GM19099 (cell line): Measurements from ENCODE around the gene PANK4.

ENCODE experiments used
- POLR2A ChIP-seq: IDR thresholded peaks from 3 replicates; pipeline ENCODE4 v1.6.1; 2011; ENCODE audit warnings: low read depth; ENCODE audit not compliant: insufficient read length; ENCODE audit errors: extremely low read depth

Gene PANK4

GRCh38 chr1:2512862-2513421 is 13.5 kb downstream of the PANK4 start:
- no peak for TF ChIP-seq POLR2A

GRCh38 chr1:2510366-2511155 is 15.8 kb downstream of the PANK4 start:
- TF ChIP-seq POLR2A: no peak

GRCh38 chr1:2509589-2509988 is 16.8 kb downstream of the PANK4 start:
- TF ChIP-seq POLR2A: no peak

- TF ChIP-seq POLR2A: no peak
Observed at GRCh38 chr1:2508751-2509150, 17.6 kb downstream of the PANK4 start.

DNA sequence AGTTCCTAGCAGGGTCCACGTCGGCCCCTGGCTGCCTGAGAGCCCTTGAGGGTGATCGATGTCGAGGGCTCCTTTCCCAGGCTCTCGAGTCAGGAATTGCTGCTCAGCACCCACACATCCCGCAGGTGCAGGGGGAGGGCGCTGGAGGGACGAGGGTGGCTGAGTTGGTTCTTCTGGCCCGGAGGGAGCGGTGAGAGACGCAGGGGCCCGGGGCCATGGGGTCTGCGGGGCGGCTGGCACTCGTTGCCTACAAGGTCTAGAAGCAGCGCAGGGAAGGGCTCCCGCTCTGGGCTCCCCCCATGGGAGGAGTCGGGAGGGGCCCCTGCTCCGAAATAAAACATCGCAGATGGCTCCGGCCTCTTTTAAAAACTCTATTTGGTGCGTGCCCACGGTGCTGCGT is 18.2 kb downstream of the PANK4 start:
- no peak for TF ChIP-seq POLR2A

GRCh38 chr1:2507744-2508155 is 18.6 kb downstream of the PANK4 start:
- no peak for TF ChIP-seq POLR2A

DNA sequence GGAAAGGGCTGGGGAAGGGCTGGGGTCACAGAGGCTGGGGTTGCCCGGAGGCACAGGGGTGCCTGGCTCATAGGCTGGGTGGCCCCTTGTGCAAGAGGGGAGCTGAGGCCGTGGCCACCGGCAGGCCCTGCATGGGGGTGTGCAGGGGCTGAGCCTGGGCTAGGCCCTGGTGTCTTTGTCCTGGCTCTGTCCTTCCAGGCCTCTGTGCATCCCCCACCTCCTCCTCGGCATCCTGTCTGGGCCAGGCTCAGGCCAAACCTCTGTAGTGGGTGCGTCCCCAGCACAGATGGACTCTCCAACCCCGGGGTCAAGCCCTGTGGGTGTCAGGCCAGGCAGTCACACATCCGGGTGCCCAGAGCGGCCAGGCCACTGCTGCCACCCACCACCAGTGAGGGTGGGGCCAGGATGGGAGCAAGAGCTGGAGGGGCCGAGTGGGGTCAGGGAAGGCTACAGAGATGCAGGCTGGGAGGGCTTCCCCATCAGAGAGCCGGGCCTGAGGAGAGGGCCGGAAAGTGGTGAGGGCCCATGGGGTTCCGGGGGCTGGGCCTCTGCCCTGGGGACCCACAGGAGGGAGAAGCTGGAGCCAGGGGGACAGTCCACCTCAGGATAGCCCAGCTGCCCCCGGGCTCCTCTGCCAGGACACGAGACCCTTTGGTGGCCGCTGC is 19.4 kb downstream of the PANK4 start:
- TF ChIP-seq POLR2A: no peak

DNA sequence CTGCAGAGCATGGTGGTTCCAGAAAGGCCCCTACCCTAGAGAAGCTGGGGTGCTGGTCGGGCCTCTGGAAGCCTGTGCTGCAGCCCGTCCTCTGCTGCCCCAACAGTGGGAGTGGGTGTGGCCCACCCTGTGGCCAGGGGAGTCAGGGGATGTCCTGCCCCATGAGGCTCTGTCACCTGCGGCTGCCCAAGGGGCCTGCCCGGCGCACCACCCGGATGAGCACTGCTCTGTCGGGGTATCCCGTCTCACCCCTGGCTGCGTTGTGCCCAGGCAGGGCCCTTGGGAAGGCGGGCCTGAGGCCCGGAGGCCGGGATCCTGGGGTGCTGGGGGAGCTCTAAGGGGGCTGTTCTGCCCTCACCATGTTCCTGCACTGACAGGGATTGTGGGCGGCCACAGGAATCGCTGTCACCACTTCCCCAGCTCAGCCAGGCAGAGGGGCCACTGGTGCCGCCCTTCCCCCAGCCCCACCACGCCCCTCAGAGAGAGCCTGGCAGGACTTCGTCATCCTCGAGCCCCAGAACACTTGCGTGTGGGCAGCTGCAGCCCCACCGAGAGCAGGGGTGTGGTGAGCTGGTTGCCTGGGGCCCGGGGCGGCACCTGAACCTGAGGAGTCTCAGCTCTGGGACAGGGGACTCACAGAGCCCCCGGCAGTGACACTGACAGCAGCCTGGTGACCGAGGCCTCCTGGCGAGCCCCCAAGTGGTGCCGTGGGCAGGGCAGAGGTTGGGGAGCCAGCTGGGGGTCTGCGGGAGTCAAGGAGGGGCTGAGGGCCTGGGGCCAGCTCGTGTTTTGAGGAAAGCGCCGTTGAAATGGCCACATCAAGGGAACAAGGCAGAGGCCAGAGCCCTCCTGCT is 20.2 kb downstream of the PANK4 start:
- no peak for TF ChIP-seq POLR2A

GRCh38 chr1:2505461-2505994 is 20.9 kb downstream of the PANK4 start:
- no peak for TF ChIP-seq POLR2A

DNA sequence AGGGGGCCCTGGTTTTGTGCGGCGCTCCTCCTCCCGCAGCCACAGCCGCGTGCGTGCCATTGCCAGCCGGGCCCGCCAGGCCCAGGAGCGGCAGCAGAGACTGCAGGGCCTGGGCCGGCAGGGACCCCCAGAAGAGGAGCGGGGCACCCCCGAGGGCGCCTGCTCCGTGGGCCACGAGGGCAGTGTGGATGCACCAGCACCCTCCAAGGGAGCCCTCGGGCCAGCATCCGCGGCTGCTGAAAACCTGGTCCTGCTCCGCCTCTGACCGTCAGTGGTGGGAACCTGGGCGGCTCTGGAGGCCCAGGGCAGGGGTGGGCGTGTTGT is 21.5 kb downstream of the PANK4 start:
- no peak for TF ChIP-seq POLR2A

DNA sequence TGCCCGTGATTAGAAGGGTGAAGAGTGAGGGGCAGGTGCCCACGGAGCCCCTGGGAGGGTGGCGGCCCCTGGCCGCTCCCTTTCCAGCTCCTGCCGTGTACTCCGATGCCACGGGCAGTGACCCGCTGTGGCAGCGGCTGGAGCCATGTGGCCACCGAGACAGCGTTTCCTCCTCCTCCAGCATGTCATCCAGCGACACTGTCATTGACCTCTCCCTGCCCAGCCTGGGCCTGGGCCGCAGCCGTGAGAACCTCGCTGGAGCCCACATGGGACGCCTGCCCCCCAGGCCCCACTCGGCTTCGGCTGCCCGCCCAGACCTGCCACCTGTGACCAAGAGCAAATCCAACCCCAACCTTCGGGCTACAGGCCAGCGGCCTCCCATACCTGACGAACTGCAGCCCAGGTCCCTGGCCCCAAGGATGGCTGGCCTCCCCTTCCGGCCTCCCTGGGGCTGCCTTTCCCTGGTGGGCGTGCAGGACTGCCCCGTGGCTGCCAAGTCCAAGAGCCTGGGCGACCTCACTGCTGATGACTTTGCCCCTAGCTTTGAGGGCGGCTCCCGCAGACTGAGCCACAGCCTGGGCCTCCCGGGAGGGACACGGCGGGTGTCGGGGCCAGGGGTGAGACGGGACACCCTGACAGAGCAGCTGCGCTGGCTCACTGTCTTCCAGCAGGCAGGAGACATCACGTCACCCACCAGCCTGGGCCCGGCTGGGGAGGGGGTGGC is 22.0 kb downstream of the PANK4 start:
- no peak for TF ChIP-seq POLR2A

GRCh38 chr1:2503554-2504224 is 22.7 kb downstream of the PANK4 start:
- TF ChIP-seq POLR2A: no peak

- TF ChIP-seq POLR2A: no peak
Observed at GRCh38 chr1:2502661-2503553, 23.5 kb downstream of the PANK4 start.
